GM21529 (cell line): ENCODE data around the gene HRC.
"Not testable (repeated sequence)": the region's sequence is repeated elsewhere in the genome, so short reads cannot be mapped to it uniquely, and the experiment has no call there.

Source experiments
- ATAC-seq: cut with Tn5 transposase; IDR thresholded peaks from one replicate; pipeline ENCODE4 v1.9.1; 2021; ENCODE audit not compliant: unreplicated experiment

HRC gene

DNA sequence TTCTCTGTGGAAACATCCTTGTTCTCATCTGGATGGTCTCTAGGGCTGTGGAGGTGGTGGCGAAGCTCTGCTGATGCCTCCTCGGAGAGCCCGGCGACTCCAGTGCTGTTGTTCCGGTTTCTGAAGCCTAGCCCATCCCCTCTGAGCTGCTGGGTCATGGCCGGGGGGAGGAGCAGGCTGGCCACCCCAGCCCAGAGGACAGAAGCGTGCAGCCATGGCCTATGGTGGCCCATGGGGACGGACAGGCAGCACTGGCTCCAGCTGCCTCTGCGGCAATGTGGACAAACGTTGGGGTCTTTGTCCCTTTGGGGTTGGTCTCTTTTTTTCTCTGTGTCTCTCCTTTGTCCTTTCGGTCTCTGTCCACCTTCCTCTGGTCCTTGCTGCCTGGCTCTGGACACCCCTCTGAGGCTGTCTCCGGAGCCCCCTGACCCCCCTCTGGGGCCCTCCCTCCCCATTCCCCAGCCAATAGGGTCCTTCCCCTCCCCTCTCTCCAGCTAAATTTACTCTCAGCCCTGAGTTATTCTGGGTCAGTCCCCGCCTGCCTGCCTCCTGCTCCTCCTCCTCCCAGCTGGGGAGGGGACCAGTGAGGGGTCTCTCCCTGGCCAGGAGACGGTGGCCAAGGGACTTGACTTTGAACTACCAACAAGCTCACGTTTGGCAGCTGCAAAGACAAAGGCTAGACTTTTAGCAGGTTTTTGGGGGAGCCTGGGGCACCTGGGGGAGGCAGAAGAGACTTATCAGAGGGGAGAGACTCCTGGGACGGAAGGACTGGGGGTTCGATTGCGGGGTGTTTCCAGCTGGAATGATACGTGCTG, at the start of gene HRC:
Gene HRC (minus strand): TSS at position 392 of the 815 bp plus-strand sequence. CDS start 159 bp downstream, at position 233.
- ATAC-seq = no peak

- no peak for ATAC-seq
Observed at GRCh38 chr19:49201042-49201441, 45.8 kb upstream of the HRC start.

DNA sequence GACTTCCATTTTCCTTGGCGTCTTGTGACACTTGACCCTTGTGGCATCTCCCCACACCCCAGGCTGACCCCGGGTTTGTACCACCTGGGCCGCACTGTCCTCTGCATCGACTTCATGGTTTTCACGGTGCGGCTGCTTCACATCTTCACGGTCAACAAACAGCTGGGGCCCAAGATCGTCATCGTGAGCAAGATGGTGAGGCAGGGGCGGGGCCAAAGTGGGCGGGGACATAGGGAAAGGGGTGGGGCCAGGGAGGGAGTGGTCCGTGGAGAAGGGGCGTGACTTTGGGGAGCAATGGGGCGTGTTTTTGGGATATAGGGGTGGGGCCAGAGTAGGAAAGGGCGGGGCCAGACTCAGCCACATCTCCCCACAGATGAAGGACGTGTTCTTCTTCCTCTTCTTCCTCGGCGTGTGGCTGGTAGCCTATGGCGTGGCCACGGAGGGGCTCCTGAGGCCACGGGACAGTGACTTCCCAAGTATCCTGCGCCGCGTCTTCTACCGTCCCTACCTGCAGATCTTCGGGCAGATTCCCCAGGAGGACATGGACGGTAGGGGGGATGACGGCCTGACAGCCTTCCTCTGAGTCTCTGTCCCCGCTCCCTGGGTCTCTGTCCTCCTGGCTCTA, 45.2 kb upstream of the HRC start:
- no peak for ATAC-seq

DNA sequence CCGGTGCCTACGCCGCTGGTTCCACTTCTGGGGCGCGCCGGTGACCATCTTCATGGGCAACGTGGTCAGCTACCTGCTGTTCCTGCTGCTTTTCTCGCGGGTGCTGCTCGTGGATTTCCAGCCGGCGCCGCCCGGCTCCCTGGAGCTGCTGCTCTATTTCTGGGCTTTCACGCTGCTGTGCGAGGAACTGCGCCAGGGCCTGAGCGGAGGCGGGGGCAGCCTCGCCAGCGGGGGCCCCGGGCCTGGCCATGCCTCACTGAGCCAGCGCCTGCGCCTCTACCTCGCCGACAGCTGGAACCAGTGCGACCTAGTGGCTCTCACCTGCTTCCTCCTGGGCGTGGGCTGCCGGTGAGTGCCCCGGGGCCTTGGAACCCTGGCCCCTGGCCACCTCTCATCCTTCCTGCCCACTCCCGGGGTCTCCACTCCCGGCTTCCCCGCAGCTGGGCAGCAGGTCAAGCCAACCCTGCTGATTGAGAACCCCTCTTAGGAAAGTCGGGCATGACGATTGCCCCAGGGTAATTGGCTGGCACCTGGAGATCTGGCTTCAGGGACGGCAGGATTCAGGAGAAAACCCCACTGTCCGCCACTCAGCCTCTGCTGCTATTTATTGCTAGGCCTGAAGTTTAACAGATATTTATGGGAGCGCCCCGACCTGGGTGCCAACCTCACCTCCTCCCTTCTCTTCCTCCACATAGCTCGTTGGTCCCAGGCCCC, 41.5 kb upstream of the HRC start:
- no peak for ATAC-seq

DNA sequence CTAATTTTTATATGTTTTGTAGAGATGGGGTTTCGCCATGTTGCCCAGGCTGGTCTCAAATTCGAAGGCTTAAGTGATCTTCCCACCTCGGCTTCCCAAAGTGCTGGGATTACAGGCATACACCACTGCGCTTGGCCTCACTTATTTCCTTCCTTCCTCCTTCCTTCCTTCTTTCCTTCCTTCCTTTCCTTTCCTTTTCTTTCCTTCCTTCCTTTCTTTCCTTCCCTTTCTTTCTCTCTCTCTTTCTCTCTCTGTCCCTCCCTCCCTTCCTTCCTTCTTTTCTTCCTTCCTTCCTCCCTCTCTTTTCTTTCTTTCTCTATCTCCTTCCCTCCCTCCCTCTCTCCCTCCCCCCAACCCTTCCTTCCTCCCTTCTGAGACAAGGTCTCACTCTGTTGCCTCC, 39.2 kb upstream of the HRC start:
- ATAC-seq = no peak

DNA sequence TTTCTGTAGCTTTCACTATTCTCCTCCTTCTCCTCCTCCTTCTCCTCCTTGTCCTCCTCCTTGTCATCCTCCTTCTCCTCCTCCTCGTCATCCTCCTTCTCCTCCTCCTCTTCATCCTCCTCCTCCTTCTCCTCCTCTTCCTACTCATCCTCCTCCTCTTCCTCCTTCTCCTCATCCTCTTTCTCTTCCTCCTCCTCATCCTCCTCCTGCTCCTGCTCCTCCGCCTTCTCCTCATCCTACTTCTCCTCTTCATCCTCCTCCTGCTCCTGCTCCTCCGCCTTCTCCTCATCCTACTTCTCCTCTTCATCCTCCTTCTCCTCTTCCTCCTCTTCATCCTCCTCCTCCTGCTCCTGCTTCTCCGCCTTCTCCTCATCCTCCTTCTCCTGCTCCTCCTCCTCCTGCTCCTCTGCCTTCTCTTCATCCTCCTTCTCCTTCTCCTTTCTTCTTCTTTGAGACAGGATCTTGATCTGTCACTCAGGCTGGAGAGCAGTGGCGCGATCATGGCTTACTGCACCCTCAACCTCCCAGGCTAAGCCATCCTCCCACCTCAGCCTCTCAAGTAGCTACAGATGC, 38.7 kb upstream of the HRC start:
- ATAC-seq = no peak

DNA sequence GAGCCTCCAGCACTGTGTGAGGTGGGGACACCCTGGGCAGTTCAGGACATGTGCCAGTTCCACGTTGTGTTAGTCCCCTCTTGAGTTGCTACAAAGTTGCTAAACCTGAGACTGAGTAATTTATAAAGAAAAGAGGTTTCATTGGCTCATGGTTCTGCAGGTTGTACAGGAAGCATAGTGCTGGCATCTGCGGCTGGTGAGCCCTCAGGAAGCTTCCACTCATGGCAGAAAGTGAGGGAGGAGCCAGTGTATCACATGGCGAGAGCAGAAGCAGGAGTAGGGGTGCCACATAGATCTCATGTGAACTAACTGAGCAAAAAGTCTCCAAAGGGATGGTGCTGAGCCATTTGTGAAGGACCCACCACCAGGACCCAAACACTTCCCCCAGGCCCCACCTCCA, 35.6 kb upstream of the HRC start:
- ATAC-seq = no peak

DNA sequence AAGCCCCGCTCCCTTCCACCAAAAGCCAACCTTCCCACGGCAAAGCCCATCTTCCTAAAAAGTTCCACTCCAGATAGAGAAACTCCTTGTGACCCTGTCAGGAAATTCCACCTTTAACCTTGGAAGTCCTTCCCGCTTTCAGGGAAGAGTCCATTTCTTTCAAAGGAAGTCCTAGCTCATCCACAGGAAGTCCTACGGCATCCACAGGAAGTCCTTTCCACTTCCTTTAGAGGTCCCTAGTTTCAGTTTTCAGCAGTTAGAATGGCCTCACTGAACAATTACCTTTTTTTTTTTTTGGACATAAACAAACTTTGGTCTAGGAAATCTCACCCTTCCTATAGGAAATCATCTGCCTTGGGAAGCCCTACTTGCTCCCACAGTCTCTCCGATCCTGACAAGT, 34.1 kb upstream of the HRC start:
- no peak for ATAC-seq

DNA sequence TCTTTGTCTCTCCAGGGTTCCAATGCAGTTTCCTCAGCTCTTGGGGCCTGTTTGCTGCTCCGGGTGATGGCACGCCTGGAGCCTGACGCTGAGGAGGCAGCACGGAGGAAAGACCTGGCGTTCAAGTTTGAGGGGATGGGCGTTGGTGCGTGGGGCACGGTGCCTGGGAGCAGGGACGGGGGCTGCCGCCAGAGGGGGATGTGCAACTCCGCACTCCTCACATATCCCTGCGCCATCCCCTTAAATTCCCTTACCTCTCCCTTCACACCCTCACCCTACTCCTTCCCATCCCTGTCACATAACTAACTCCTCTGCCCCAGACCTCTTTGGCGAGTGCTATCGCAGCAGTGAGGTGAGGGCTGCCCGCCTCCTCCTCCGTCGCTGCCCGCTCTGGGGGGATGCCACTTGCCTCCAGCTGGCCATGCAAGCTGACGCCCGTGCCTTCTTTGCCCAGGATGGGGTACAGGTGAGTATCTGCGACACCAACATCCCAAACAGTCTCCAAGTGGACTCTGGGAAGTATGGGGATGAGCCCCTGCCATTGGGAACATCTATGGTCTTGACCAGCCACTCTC, 33.5 kb upstream of the HRC start:
- ATAC-seq = no peak

DNA sequence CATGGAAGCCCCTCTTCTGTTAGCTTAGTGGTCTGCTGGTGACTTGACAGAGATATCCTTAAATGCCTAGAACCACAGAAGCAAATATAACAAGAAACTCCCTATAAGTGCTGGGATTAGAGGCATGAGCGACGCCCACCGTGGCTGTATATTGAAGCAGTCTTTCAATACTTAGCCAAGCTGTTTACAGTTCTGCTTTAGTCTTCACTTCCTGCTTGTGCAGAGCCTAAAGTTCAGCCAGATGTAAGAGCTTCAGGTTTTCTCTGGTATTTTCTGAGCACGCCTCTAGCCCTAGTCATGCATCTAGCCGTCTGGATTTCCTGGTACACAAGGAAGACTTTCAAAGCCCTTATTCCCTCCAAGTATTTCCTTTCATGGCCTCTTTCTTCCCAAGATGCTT, 30.9 kb upstream of the HRC start:
- ATAC-seq = no peak

- ATAC-seq = no peak
Observed at GRCh38 chr19:49182848-49183375, 27.7 kb upstream of the HRC start.

DNA sequence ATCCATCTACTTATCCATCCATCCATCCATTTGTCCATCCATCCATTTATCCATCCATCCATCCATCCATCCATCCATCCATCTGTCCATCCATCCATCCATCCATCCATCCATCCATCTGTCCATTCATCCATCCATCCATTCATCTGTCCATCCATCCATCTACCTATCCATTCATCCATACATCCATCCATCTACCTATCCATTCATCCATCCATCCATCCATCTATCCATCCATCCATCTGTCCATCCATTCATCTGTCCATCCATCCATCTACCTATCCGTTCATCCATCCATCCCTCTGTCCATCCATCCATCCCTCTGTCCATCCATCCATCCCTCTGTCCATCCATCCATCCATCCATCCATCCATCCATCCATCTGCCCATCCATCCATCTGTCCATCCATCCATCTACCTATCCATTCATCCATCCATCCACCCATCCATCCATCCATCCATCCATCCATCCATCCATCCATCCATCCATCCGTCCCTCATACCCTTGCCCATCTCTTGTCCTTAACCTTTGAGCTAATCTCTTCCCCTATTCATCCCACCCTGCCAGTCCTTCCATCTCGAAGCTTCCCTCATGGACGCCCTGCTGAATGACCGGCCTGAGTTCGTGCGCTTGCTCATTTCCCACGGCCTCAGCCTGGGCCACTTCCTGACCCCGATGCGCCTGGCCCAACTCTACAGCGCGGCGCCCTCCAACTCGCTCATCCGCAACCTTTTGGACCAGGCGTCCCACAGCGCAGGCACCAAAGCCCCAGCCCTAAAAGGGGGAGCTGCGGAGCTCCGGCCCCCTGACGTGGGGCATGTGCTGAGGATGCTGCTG, 27.0 kb upstream of the HRC start:
- ATAC-seq = not testable (repeated sequence)

DNA sequence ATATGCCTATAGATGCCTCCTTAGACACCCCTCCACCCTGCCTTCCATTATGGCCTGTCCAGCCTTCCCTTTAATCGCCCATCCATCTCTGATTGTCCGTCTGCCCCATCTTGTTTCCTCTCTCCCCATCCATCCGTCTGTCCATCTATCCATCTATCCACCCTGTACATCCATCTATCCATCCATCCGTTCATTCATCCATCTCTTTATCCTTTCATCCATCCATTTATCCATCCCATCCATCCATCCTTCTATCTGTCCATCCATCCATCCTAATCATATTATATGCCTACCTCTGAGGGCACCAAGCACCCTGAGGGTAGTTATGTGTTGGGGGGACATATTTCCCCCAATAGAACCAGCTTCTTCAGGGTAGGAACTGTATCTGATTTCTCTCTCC, 25.5 kb upstream of the HRC start:
- ATAC-seq = no peak

DNA sequence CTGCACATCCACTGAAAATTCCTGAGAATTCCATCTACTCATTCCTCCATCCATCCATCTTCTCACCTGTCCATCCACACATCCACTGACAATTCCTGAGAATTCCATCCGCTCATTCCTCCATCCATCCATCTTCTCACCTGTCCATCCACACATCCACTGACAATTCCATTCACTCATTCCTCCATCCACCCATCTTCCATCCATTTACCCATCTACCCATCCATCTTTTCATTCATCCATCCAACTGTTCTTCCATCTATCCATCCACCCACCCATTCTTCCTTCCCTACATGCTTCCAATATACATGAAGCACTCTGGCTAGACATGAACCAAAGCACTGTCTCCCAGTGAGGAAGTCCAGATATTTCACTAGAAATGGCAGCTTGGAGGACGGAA, 18.0 kb upstream of the HRC start:
- ATAC-seq = no peak

DNA sequence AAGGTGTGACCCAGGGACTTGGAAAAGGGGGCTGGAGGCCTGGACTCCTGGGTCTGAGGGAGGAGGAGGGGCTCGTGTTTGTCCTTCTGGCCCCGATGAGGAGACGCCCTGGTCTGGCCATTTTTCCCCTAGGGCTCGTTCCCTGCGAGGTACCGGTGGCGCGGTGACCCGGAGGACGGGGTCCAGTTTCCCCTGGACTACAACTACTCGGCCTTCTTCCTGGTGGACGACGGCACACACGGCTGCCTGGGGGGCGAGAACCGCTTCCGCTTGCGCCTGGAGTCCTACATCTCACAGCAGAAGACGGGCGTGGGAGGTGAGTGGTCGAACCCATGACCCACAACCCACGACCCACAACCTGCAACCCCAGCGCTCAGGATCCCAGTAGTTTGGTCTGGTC, 13.2 kb upstream of the HRC start:
- ATAC-seq = no peak

- ATAC-seq = no peak
Observed at GRCh38 chr19:49167857-49168409, 12.7 kb upstream of the HRC start.

DNA sequence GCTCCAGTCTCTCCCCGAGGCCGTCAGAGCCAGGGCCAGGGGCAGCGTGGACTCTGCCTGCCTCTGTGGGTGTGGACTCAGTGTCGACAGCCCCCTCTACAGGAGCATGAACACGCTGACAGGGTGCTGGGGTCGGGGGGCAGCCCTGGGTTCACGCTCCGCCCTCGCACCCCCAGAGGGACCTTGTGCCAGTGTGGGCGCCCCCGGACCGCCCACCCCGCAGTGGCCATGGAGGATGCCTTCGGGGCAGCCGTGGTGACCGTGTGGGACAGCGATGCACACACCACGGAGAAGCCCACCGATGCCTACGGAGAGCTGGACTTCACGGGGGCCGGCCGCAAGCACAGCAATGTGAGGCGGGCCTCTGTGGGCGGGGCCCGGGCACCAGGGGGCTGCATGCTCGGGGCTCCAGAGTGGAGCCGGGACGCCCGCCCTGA, 10.7 kb upstream of the HRC start:
- no peak for ATAC-seq

DNA sequence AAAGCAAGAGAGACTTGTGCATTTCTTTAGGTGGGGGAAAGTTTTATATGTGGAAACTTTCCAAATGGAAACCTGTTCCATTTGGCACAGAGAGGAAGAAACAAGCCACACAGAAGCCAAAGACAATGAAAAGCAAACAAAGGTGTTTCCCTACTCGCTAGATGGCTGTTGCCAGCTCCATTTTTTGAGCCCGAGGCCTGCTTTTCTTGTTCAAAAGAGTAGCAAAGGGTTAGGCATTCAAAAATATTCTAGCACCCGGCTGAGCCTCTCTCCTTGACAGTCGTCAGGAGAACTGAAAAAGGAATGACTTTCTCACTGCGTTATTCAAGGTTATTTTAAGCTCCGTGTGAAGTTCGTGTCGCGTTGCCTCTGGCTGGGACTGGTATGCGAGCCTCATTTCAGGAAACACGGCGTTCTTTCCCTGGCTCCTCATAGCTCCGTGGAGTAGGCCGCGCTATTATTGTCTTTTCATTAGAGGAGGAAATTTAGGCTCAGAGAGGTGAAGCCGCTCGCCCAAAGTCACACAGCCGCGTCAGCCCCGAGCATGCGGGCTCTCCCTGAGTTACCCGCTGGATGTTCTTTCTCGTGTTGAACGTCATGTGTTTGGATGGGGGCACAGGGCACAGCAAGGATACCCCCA, 10.0 kb upstream of the HRC start:
- no peak for ATAC-seq

- no peak for ATAC-seq
Observed at GRCh38 chr19:49161987-49162386, 6.8 kb upstream of the HRC start.
